HepG2 (cell line): ENCODE measurements around the gene DCDC2.

Experiments used
- ATRX ChIP-seq: sonication (generic); formaldehyde crosslinking; IDR thresholded peaks from 2 replicates; pipeline ENCODE4 v1.4.0; 2020; ENCODE audit warnings: missing genetic modification reagents, borderline replicate concordance
- EZH2 ChIP-seq: conservative IDR thresholded peaks from 2 replicates; pipeline ENCODE4 v1.6.1; 2012; ENCODE audit warnings: mild to moderate bottlenecking, low read depth, low read length, moderate library complexity
- HCFC1 ChIP-seq: fragments of 150-350 bp; IDR thresholded peaks from 2 replicates; pipeline ENCODE4 v1.6.1; 2014; ENCODE audit warnings: low read depth, low read length
- POLR2AphosphoS2 ChIP-seq: IDR thresholded peaks from 2 replicates; pipeline ENCODE4 v1.6.1; 2011; ENCODE audit warnings: low read depth, low read length, improper control_type of control experiment
- TEAD3 ChIP-seq: optimal IDR thresholded peaks from 2 replicates; pipeline ENCODE3; 2016; ENCODE audit warnings: borderline replicate concordance
- ZC3H13 ChIP-seq: sonication (generic); formaldehyde crosslinking; IDR thresholded peaks from 2 replicates; pipeline ENCODE4 v1.8.1; 2023; ENCODE audit warnings: mild to moderate bottlenecking, missing genetic modification reagents, moderate library complexity
- ZFX ChIP-seq: sonication (generic); formaldehyde crosslinking; IDR thresholded peaks from 2 replicates; pipeline ENCODE4 v1.4.0; 2020; ENCODE audit warnings: mild to moderate bottlenecking, low read depth, missing genetic modification reagents, moderate library complexity
- ZNF280B ChIP-seq: sonication (generic); formaldehyde crosslinking; IDR thresholded peaks from 2 replicates; pipeline ENCODE4 v1.5.0; 2020; ENCODE audit warnings: missing genetic modification reagents, mild to moderate bottlenecking, borderline replicate concordance
- ZNF546 ChIP-seq: sonication (generic); formaldehyde crosslinking; conservative IDR thresholded peaks from 2 replicates; pipeline ENCODE4 v1.8.1; 2023; ENCODE audit warnings: mild to moderate bottlenecking, missing genetic modification reagents
- TF ChIP-seq, protein P1 (sequence below): sonication (generic); formaldehyde crosslinking; IDR thresholded peaks from 2 replicates; pipeline ENCODE4 v1.4.0; 2020; ENCODE audit warnings: mild to moderate bottlenecking, missing genetic modification reagents

DNA sequence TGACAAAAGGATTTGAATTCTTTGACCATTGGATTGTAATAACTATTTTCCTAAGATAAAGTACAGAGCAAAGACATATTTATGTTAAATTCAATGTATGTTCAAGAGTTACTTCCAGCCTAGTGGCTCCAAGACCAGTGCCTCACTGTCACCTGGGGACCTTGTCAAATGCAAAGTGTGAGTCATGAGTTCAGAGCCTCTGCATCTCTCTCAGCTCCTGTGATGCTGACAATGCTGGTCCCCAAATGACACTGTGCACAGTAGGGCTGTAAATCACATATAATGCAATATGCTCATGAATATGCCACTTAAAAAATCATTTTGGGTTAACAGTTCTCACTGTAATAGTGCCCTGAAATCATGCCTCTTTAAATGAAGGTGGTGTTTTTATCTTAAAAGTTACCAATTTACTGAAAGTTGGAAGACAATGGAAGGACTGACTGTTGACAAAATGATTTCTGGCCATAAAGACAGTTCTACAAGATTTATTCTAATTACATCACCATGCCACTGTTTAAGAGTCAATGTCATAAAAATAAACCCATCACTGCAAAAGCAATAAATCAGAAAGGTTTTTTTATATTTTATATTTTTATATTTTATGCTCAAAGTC is 169.8 kb downstream of the DCDC2 start:
- no peak for TF ChIP-seq ZNF546 (CRISPR knock-in tag)
- no peak for TF ChIP-seq ZFX
- TF ChIP-seq ZC3H13: no peak
- no peak for TF ChIP-seq EZH2
- TF ChIP-seq ATRX (CRISPR knock-in tag): no peak
- no peak for TF ChIP-seq ZNF280B (CRISPR knock-in tag)
- no peak for TF ChIP-seq HCFC1
- no peak for TF ChIP-seq POLR2AphosphoS2
- TF ChIP-seq, protein P1, sequence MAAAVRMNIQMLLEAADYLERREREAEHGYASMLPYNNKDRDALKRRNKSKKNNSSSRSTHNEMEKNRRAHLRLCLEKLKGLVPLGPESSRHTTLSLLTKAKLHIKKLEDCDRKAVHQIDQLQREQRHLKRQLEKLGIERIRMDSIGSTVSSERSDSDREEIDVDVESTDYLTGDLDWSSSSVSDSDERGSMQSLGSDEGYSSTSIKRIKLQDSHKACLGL (CRISPR knock-in tag): no peak
- TF ChIP-seq TEAD3 (CRISPR knock-in tag): no peak
